Rectal smooth muscle tissue (tissue), 1 donor: ENCODE measurements around the gene FOXD4L6.
"Not testable (repeated sequence)": the region's sequence is repeated elsewhere in the genome, so short reads cannot be mapped to it uniquely, and the experiment has no call there.

Experiments used
- H3K27ac ChIP-seq: one replicate; pipeline ENCODE4 v1.7.0; 2013; ENCODE audit warnings: low read depth, low read length, inconsistent platforms
- H3K27me3 ChIP-seq: one replicate; pipeline ENCODE4 v1.7.0; 2013; ENCODE audit warnings: low read length; ENCODE audit not compliant: control insufficient read depth, insufficient read depth
- H3K36me3 ChIP-seq: one replicate; pipeline ENCODE4 v1.7.0; 2013; ENCODE audit warnings: low read length; ENCODE audit not compliant: control insufficient read depth, insufficient read depth
- H3K4me1 ChIP-seq: one replicate; pipeline ENCODE4 v1.7.0; 2013; ENCODE audit warnings: low read length; ENCODE audit not compliant: control insufficient read depth, insufficient read depth
- H3K4me3 ChIP-seq: one replicate; pipeline ENCODE4 v1.7.0; 2013; ENCODE audit warnings: low read length
- H3K9ac ChIP-seq: one replicate; pipeline ENCODE4 v1.7.0; 2013; ENCODE audit warnings: low read length

Gene FOXD4L6

DNA sequence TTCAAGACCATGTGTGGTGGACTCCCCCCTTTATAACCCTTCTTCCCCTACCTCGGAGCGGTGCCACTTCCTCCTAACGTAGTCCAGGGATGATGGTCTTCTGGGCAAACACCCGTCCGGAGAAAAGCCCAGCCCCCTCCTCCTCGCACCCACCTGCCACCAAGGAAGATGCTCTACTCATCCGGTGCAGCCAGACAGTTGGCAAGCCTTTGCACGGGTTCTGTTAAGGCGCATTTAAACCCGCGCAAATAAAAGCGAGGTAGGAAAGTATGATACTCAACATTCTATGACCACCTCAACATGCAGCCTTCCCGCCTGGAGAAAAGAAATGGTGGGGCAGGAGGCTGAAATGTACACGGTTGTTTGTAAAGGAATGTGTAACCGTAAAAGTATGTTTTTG lies at the start of gene FOXD4L6:
Gene FOXD4L6, minus strand, starts transcription at position 101 of the 400 bp plus-strand sequence. CDS start 298 bp downstream, outside the sequence.
- not testable (repeated sequence) for H3K4me1 ChIP-seq, H3K27ac ChIP-seq, H3K27me3 ChIP-seq, H3K4me3 ChIP-seq, H3K36me3 ChIP-seq, H3K9ac ChIP-seq

GRCh38 chr9:41174994-41175393 lies 46.5 kb upstream of the FOXD4L6 start:
- H3K27me3 ChIP-seq, H3K4me1 ChIP-seq, H3K36me3 ChIP-seq, H3K9ac ChIP-seq, H3K27ac ChIP-seq, H3K4me3 ChIP-seq: not testable (repeated sequence)

GRCh38 chr9:41150116-41150515 lies 21.6 kb upstream of the FOXD4L6 start:
- H3K4me3 ChIP-seq, H3K9ac ChIP-seq, H3K27me3 ChIP-seq, H3K36me3 ChIP-seq, H3K27ac ChIP-seq, H3K4me1 ChIP-seq: not testable (repeated sequence)

- H3K4me3 ChIP-seq, H3K4me1 ChIP-seq, H3K27ac ChIP-seq, H3K9ac ChIP-seq, H3K36me3 ChIP-seq, H3K27me3 ChIP-seq: not testable (repeated sequence)
Measured at GRCh38 chr9:41141878-41142277, 13.4 kb upstream of the FOXD4L6 start.

DNA sequence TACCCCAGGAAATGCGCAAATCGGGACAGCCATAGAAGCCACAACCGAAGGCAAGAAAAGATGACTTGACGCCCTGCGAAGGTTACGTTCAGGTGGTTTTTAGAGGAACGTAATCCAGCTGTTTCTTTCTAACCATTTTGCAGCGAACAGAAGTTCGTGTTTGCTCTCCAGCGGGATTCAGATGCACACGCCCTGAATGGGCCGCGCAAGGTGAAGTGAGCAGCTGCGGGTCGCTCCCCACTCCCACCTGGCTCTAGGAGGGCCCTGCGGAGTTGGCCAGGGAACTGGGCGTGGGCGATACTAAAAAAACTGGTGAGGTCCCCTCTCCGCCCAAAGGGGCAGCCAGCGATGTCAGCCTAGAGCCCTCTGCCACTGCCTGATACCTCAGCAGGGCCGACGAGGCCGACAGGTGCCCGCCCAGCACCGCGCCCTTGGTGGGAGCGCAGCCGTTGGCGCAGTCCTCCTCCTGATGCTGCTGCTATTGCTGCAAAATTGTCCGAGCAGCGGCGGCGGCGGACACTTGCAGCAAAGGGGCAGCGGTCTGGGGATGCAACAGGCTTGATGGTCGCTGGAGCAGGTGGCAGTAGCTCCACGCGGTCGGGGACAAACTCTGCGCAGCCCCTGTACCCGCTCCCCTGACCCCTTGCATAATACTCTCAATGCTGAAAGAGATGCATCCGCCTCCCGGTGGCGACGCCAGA lies 1.6 kb downstream of the FOXD4L6 start:
- not testable (repeated sequence) for H3K27ac ChIP-seq, H3K4me3 ChIP-seq, H3K27me3 ChIP-seq, H3K36me3 ChIP-seq, H3K9ac ChIP-seq, H3K4me1 ChIP-seq

GRCh38 chr9:41125936-41126335 lies 2.5 kb downstream of the FOXD4L6 start:
- not testable (repeated sequence) for H3K27ac ChIP-seq, H3K9ac ChIP-seq, H3K27me3 ChIP-seq

GRCh38 chr9:41125109-41125658 lies 3.3 kb downstream of the FOXD4L6 start:
- H3K36me3 ChIP-seq, H3K4me3 ChIP-seq, H3K4me1 ChIP-seq, H3K27me3 ChIP-seq, H3K27ac ChIP-seq, H3K9ac ChIP-seq: not testable (repeated sequence)

More at GRCh38 chr9:41125936-41126335, 2.5 kb downstream of the FOXD4L6 start:
- not testable (repeated sequence) for H3K4me3 ChIP-seq, H3K36me3 ChIP-seq, H3K4me1 ChIP-seq

- H3K36me3 ChIP-seq, H3K27ac ChIP-seq, H3K4me3 ChIP-seq, H3K27me3 ChIP-seq, H3K4me1 ChIP-seq, H3K9ac ChIP-seq: not testable (repeated sequence)
Measured at GRCh38 chr9:41124250-41125108, 4.0 kb downstream of the FOXD4L6 start.

DNA sequence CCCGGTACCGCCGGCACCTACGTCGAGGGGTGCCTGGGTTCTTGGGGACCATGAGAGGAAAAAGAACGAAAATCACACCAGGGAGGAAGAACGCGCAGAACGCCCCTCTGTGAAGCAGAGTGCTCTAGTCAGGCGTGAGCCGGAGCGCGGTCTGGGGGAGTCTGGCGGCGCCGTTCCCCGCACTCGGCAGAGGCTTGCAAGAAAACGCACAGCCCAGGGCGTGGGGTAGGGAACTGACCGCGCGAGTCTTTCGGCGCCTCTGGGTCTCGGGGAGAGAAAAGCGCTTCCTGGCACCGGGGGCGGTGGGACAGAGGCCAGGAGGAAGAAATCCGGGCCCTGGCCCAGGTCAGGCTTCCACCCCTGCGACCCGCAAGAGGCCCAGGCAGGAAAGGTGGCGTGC lies 4.7 kb downstream of the FOXD4L6 start:
- H3K27me3 ChIP-seq, H3K4me3 ChIP-seq, H3K36me3 ChIP-seq, H3K27ac ChIP-seq, H3K4me1 ChIP-seq, H3K9ac ChIP-seq: not testable (repeated sequence)

GRCh38 chr9:41123396-41123795 lies 5.1 kb downstream of the FOXD4L6 start:
- H3K36me3 ChIP-seq, H3K4me3 ChIP-seq, H3K4me1 ChIP-seq, H3K9ac ChIP-seq, H3K27me3 ChIP-seq, H3K27ac ChIP-seq: not testable (repeated sequence)

GRCh38 chr9:41120696-41121095 lies 7.8 kb downstream of the FOXD4L6 start:
- not testable (repeated sequence) for H3K4me3 ChIP-seq

DNA sequence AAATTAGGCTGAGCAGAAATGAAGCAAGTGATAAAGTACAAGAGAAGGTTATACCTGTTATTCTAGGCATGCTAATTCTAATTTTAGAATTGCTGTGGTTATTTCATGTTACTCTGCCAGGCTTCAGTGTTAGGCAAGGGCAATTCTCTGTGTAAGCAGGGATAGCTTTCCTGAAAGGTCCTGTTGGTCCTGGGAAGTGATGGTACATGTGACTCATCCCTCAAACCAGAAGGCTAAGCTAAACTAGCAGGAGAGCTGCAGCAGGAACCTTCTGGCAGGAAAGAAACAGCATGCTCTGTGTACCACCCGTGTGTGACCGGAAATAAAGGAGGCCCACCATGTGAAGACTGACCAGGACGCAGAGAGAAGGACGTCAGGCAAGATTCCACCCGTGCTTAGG lies 8.8 kb downstream of the FOXD4L6 start:
- not testable (repeated sequence) for H3K9ac ChIP-seq, H3K27ac ChIP-seq, H3K27me3 ChIP-seq, H3K36me3 ChIP-seq, H3K4me1 ChIP-seq, H3K4me3 ChIP-seq

More at GRCh38 chr9:41120696-41121095, 7.8 kb downstream of the FOXD4L6 start:
- H3K36me3 ChIP-seq, H3K27me3 ChIP-seq, H3K9ac ChIP-seq, H3K4me1 ChIP-seq, H3K27ac ChIP-seq: not testable (repeated sequence)
